Body of pancreas (tissue), 4 donors: ENCODE results near the gene TSPAN10.

Source experiments
- POLR2A ChIP-seq, 3 donors: fragments of 450-650 bp; IDR thresholded peaks; one replicate each; pipeline ENCODE4 v1.6.1; 2016; ENCODE audit warnings: antibody characterized with exemption in 3 of 3, mild to moderate bottlenecking in 2 of 3
- TF ChIP-seq, protein P1 (sequence below), 7 experiments: fragments of 450-650 bp in 4 of 7; fragments of 200-600 bp in 3 of 7; sonication (generic) in 3 of 7; IDR thresholded peaks; one replicate each; pipeline ENCODE4 v1.5.1; 2016 to 2019; ENCODE audit warnings: antibody characterized with exemption in 7 of 7

DNA sequence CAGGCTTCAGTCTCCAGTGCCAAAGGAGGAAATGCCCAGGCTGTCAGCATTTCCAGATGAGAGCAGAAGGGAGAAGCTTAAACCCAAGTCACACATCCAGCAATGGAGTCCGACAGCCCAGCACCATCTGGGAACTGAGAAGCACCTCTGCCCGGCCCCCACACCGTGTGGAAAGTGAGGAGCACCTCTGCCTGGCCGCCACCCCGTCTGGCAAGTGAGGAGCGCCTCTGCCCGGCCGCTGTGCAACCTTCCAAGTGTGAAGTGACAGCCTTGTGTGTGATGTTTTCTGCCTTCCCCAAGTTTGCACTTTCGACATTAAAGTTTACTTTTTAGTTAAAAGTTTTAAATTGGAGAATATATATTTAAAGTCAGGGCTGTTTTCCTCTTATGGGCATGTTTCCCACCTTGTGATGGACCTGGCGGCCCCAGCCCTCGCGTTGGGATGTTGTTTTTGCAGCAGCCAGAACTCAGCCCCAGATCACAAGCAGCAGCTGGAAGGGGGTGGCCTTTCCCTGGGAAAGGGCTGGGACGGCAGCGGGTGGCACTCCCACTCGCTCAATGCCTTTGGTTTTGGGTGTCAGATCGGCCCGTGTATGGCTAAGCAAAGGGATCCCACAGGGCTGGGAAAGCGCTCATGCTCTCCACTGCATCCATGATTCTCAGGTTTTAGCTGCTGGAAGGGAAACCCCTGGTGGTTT is 36.7 kb downstream of the TSPAN10 start:
- TF ChIP-seq, protein P1, sequence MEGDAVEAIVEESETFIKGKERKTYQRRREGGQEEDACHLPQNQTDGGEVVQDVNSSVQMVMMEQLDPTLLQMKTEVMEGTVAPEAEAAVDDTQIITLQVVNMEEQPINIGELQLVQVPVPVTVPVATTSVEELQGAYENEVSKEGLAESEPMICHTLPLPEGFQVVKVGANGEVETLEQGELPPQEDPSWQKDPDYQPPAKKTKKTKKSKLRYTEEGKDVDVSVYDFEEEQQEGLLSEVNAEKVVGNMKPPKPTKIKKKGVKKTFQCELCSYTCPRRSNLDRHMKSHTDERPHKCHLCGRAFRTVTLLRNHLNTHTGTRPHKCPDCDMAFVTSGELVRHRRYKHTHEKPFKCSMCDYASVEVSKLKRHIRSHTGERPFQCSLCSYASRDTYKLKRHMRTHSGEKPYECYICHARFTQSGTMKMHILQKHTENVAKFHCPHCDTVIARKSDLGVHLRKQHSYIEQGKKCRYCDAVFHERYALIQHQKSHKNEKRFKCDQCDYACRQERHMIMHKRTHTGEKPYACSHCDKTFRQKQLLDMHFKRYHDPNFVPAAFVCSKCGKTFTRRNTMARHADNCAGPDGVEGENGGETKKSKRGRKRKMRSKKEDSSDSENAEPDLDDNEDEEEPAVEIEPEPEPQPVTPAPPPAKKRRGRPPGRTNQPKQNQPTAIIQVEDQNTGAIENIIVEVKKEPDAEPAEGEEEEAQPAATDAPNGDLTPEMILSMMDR (IDR thresholded peaks at IDR 0.05): no peak
- TF ChIP-seq POLR2A (IDR thresholded peaks at IDR 0.05): no peak
